ENCODE measurements around the gene TIMM23. TPM values are rescaled to one million over a fixed set of nuclear protein-coding genes. Genes with fewer than 3 reads are reported as not detected.

Gene TIMM23
- polyA plus RNA-seq, 3 donors, result 17.2 to 72.1 (median 71.2) TPM

GRCh38 chr10:46025406-46025805 lies 53.1 kb downstream of the TIMM23 start:
- TF ChIP-seq CTCF (IDR thresholded peaks at IDR 0.05), result no peak
- peaks cover 57 to 83% of the 10 kb centered on the region in 2 donors for H3K4me1 ChIP-seq (ENCODE audit: control insufficient read depth in 1 of 2, insufficient read depth in 2 of 2, low read length in 2 of 2)
- no peak overlapping the region for H3K4me3 Mint-ChIP-seq
- H3K27me3 ChIP-seq (ENCODE audit: control insufficient read depth in 2 of 2, insufficient read depth in 2 of 2, low read length in 2 of 2), result no peaks in the 10 kb centered on the region
- H2AFZ ChIP-seq (ENCODE audit: insufficient read depth, low read depth, low read length, poor library complexity, severe bottlenecking), result no peak overlapping the region
- no peak overlapping the region for H3K4me3 ChIP-seq (replicated peaks in 1 of 3; ENCODE audit: low read depth in 2 of 3, low read length in 3 of 3)
- H3K79me2 ChIP-seq (ENCODE audit: insufficient read depth, low read length), result peaks cover 100% of the 10 kb centered on the region
- WGBS (ENCODE audit: insufficient coverage), result no CpG with 5 or more reads among the region's 2 CpGs
- peaks cover 12 to 28% of the 10 kb centered on the region in 2 donors for H3K36me3 Mint-ChIP-seq
- peak overlapping the region in 1 of 2 donors; percentile 93 for H3K27ac ChIP-seq (ENCODE audit: low read depth in 1 of 2, low read length in 2 of 2)
- peaks cover 70% of the 10 kb centered on the region for H4K20me1 ChIP-seq (ENCODE audit: insufficient read depth, low read length)
- H3K9me3 ChIP-seq (replicated peaks in 1 of 2; ENCODE audit: control insufficient read depth in 1 of 2, insufficient read depth in 1 of 2, low read length in 2 of 2), result no peaks in the 10 kb centered on the region
- DNase-seq, result no peak
- no peak overlapping the region for H3K9ac ChIP-seq (ENCODE audit: insufficient read depth, low read length, poor library complexity, severe bottlenecking)
- H3K27me3 Mint-ChIP-seq (ENCODE audit: low read depth in 3 of 3), result no peaks in the 10 kb centered on the region
- no peak overlapping the region for H3K4me2 ChIP-seq (replicated peaks; ENCODE audit: extremely low read depth, low read length, poor library complexity, severe bottlenecking)
- peaks cover 69% of the 10 kb centered on the region for H3K4me1 Mint-ChIP-seq
- H3K27ac Mint-ChIP-seq, result peak overlapping the region; percentile 6 to 77 (median 69)
- peaks cover 0 to 27% of the 10 kb centered on the region in 2 donors for H3K36me3 ChIP-seq (replicated peaks in 1 of 2; ENCODE audit: control insufficient read depth in 1 of 2, insufficient read depth in 2 of 2, low read length in 2 of 2)
- H3K9me3 Mint-ChIP-seq, result peaks cover 0 to 1% (median 0%) of the 10 kb centered on the region in 7 donors
- intact Hi-C loops (cut with micrococcal nuclease), result loop anchor here in 1 of 2 donors (10.0 kb wide), 1 partner anchor 1061 kb away; no protein-coding TSS in a partner anchor

- Histone ChIP-seq H3K79me2 (ENCODE audit: insufficient read depth, low read length) (peaks cover 93% of the 10 kb centered on the region), H3K4me2 (replicated peaks; ENCODE audit: extremely low read depth, low read length, poor library complexity, severe bottlenecking) (no peak overlapping the region), H2AFZ (ENCODE audit: insufficient read depth, low read depth, low read length, poor library complexity, severe bottlenecking) (no peak overlapping the region), H3K9ac (ENCODE audit: insufficient read depth, low read length, poor library complexity, severe bottlenecking) (no peak overlapping the region), H3K4me3 (replicated peaks in 1 of 3; ENCODE audit: low read depth in 2 of 3, low read length in 3 of 3) (no peak overlapping the region), H3K4me1 (ENCODE audit: control insufficient read depth in 1 of 2, insufficient read depth in 2 of 2, low read length in 2 of 2) (peaks cover 57 to 84% of the 10 kb centered on the region in 2 donors), H3K27me3 (ENCODE audit: control insufficient read depth in 2 of 2, insufficient read depth in 2 of 2, low read length in 2 of 2) (no peaks in the 10 kb centered on the region), H3K27ac (ENCODE audit: low read depth in 1 of 2, low read length in 2 of 2) (peak overlapping the region in 1 of 2 donors; percentile 93), H3K36me3 (replicated peaks in 1 of 2; ENCODE audit: control insufficient read depth in 1 of 2, insufficient read depth in 2 of 2, low read length in 2 of 2) (peaks cover 0 to 27% of the 10 kb centered on the region in 2 donors), H3K9me3 (replicated peaks in 1 of 2; ENCODE audit: control insufficient read depth in 1 of 2, insufficient read depth in 1 of 2, low read length in 2 of 2) (no peaks in the 10 kb centered on the region), H4K20me1 (ENCODE audit: insufficient read depth, low read length) (peaks cover 70% of the 10 kb centered on the region)
- DNase-seq, result no peak
- H3K4me3 Mint-ChIP-seq, result no peak overlapping the region
- peaks cover 0 to 1% (median 0%) of the 10 kb centered on the region in 7 donors for H3K9me3 Mint-ChIP-seq
- H3K27me3 Mint-ChIP-seq (ENCODE audit: low read depth in 3 of 3), result no peaks in the 10 kb centered on the region
- intact Hi-C loops (cut with micrococcal nuclease), result loop anchor here in 1 of 2 donors (10.0 kb wide), 1 partner anchor 1061 kb away; no protein-coding TSS in a partner anchor
- H3K36me3 Mint-ChIP-seq, result peaks cover 11 to 27% of the 10 kb centered on the region in 2 donors
- TF ChIP-seq CTCF (IDR thresholded peaks at IDR 0.05), result no peak
- H3K4me1 Mint-ChIP-seq, result peaks cover 69% of the 10 kb centered on the region
- peak overlapping the region in 1 of 7 donors; percentile 6 for H3K27ac Mint-ChIP-seq
Measured at GRCh38 chr10:46026106-46026505, 53.8 kb downstream of the TIMM23 start.

All from CD14-positive monocyte (primary cell).